ENCODE results near the gene LIPT2. TPM values are rescaled to one million over a fixed set of nuclear protein-coding genes. Genes with fewer than 3 reads are reported as not detected.

Gene LIPT2
- total RNA-seq, 1 donor, result 1.4 TPM

DNA sequence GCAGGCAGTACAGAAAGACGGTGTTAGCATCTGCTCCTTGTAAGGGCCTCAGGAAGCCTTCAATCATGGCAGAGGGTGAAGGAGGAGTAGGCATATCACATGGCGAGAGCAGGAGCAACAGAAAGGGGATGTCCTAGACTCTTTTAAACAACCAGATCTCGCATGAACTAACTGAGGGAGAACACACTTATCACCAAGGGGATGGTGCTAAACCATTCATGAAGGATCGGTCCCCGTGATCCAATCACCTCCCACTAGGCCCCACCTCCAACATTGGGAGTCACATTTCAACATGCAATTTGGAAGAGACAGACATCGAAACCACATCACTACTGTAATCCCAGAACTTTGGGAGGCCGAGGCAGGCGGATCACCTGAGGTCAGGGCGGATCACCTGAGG is 39.9 kb upstream of the LIPT2 start:
- TF ChIP-seq, protein P1, sequence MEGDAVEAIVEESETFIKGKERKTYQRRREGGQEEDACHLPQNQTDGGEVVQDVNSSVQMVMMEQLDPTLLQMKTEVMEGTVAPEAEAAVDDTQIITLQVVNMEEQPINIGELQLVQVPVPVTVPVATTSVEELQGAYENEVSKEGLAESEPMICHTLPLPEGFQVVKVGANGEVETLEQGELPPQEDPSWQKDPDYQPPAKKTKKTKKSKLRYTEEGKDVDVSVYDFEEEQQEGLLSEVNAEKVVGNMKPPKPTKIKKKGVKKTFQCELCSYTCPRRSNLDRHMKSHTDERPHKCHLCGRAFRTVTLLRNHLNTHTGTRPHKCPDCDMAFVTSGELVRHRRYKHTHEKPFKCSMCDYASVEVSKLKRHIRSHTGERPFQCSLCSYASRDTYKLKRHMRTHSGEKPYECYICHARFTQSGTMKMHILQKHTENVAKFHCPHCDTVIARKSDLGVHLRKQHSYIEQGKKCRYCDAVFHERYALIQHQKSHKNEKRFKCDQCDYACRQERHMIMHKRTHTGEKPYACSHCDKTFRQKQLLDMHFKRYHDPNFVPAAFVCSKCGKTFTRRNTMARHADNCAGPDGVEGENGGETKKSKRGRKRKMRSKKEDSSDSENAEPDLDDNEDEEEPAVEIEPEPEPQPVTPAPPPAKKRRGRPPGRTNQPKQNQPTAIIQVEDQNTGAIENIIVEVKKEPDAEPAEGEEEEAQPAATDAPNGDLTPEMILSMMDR (IDR thresholded peaks at IDR 0.05; ENCODE audit: insufficient read depth, low read length), result no peak
- no peak overlapping the region for H3K4me3 ChIP-seq (ENCODE audit: low read depth, low read length)
- no peak for DNase-seq (ENCODE audit: low read depth)

DNA sequence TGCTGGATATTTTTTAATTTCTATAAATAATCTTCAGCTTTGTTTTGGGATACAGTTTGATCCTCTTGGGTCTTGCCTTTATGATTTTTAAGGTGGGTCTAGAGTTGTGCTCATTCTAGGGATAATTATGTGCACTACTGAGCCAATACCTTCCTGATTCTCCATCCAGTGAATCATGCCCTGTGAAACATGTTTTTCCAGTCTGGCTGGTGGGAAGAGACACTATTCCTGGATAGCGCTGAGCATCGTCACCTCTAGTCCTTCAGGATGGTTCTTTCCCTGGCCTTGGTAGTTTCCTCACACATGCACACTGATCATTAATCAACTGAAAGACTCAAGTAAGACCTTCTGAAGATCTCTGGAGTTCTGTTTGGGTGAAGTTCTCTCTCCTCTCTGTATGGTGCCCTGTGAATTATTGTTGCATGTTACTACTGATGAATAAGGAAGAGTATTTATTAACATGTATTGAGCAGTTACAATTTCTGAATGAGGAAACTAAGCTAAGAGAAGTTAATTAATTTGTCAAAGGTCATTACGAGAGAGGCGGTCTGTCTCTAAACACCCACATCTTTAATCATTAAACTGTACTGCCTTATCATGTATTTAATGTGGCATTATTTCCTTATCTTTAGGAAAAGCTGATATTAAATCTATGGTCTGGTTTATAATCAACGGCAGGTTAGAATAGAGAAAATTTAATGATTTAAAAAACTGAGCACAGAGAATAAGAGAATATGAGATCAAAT is 39.1 kb upstream of the LIPT2 start:
- DNase-seq (ENCODE audit: low read depth), result no peak
- TF ChIP-seq, protein P1 (IDR thresholded peaks at IDR 0.05; ENCODE audit: insufficient read depth, low read length), result no peak
- H3K4me3 ChIP-seq (ENCODE audit: low read depth, low read length), result no peak overlapping the region

DNA sequence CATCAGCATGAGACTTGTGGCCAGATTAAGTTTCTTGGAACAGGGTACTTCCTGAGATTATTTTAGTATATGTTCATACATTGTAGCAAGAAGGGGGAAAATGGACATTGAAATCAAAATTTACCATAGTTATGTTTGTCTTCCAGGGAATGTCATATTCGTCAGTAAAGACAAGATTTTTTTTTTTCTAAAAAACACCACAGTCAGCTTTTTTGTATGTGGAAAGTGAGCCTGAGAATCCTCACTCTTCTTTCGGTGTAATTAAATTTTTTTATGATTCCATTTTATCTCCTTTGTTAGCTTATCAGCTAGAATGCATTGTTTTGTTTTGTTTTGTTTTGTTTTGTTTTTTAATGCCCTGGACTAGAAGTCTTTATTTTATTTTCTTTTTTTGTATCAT is 31.5 kb upstream of the LIPT2 start:
- no peak overlapping the region for H3K4me3 ChIP-seq (ENCODE audit: low read depth, low read length)
- TF ChIP-seq, protein P1 (IDR thresholded peaks at IDR 0.05; ENCODE audit: insufficient read depth, low read length), result no peak
- no peak for DNase-seq (ENCODE audit: low read depth)

DNA sequence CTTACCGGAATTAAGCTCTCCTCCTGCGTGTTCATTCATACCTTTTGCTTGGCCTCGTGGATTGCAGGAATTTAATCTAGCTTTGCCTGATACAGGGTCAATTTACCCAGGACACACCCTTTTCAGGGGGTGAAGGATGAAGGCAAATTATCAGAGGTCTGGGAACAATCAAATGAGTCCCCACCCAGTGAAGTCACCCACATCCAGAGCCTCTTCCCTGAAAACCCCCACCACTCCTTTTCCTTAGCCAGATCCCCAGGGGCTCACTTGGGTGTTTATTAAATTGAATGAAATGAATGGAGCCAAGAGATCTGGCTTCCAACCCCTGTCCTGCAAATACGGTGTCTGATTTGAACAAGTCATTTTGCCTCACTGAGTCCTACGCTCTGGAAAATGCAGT is 31.0 kb upstream of the LIPT2 start:
- no peak for DNase-seq (ENCODE audit: low read depth)
- H3K4me3 ChIP-seq (ENCODE audit: low read depth, low read length), result no peak overlapping the region
- TF ChIP-seq, protein P1 (IDR thresholded peaks at IDR 0.05; ENCODE audit: insufficient read depth, low read length), result no peak

DNA sequence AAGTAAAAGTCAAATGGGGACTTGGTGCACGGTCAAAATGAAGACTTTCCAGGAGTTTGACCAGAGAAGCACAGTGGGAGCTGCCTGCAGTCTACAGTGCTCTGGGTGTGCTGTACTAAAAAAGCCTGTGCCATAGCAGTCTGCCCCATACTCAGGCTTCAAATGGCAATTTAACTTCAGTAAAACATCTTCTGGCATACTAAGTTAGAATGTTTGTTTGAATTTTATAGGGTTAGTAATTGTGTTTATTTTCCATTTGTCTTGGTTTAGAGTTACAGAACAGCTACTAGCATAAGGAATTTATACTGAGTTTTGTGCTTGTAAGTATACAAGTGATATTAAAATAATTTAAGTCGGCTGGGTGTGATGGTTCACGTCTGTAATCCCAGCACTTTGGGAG is 29.3 kb upstream of the LIPT2 start:
- H3K4me3 ChIP-seq (ENCODE audit: low read depth, low read length), result no peak overlapping the region
- TF ChIP-seq, protein P1 (IDR thresholded peaks at IDR 0.05; ENCODE audit: insufficient read depth, low read length), result no peak
- DNase-seq (ENCODE audit: low read depth), result no peak

DNA sequence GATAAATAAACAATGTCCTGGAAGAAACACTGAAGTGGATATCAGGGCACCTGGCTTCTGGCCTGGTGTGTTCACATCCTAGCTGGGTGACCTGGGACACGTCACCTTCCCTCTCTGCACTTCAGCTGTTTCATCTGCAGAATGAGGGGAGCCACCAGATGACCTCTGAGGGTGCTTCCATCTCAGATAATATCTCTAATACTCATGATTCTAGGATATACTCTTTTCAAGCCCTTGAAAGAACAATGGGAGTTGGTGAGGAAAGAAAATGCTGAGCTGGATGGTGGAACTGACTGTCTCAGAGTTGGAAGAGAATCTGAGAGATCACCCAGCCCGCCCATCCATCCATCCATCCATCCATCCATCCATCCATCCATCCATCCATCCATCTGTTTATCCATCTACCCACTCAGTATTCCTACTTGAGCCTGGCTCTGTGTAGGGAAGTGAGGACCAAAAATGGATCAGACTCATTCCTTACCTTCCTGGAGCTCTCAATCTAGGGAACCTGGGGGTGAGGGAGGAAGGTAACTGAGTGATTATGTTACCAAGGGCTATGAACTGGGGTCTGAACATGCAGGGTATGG is 28.2 kb upstream of the LIPT2 start:
- TF ChIP-seq, protein P1 (IDR thresholded peaks at IDR 0.05; ENCODE audit: insufficient read depth, low read length), result no peak
- DNase-seq (ENCODE audit: low read depth), result no peak
- H3K4me3 ChIP-seq (ENCODE audit: low read depth, low read length), result no peak overlapping the region
